H1 (cell line): ENCODE results near the gene PMP22. TPM values are rescaled to one million over a fixed set of nuclear protein-coding genes. Genes with fewer than 3 reads are reported as not detected.

Experiments
- CTCF ChIA-PET: fragments of 300-600 bp; sonication (Branson Sonifier 250); formaldehyde crosslinking; loops from one replicate; lab custom pipeline; 2021; ENCODE audit not compliant: partially characterized antibody; lab: Charles Lee
- POLR2A ChIA-PET: fragments of 300-600 bp; sonication (Branson Sonifier 250); formaldehyde crosslinking; loops from one replicate; lab custom pipeline; 2021; ENCODE audit warnings: inconsistent platforms; ENCODE audit not compliant: partially characterized antibody; lab: Charles Lee
- DNase-seq, 2 experiments: peaks; one replicate each; pipeline versions ENCODE4 v3.0.0 to v3.0.0-alpha.2; 2010 to 2022; ENCODE audit warnings: low spot score in 2 of 2, low read depth in 1 of 2, mixed read lengths in 1 of 2
- FAIRE-seq: peaks from 2 replicates; lab custom pipeline; 2011; peaks lifted over from hg19 to GRCh38; lab: Jason Lieb, UNC
- H2AFZ ChIP-seq: 2 replicates; pipeline ENCODE4 v1.8.1; 2012; ENCODE audit warnings: low read length, inconsistent platforms
- H2AK5ac ChIP-seq: 2 replicates; pipeline ENCODE4 v1.6.1; 2013; ENCODE audit warnings: low read depth, low read length
- H2BK120ac ChIP-seq: replicated peaks from 2 replicates; pipeline ENCODE3; 2013; ENCODE audit warnings: low read depth, low read length, inconsistent platforms
- H2BK12ac ChIP-seq: 2 replicates; pipeline ENCODE4 v1.6.1; 2013; ENCODE audit warnings: low read depth, low read length
- H2BK15ac ChIP-seq: 2 replicates; pipeline ENCODE4 v1.6.1; 2013; ENCODE audit warnings: low read length
- H2BK20ac ChIP-seq: 2 replicates; pipeline ENCODE4 v1.6.1; 2013; ENCODE audit warnings: low read length
- H2BK5ac ChIP-seq: 2 replicates; pipeline ENCODE4 v1.6.1; 2013; ENCODE audit warnings: low read depth, low read length
- H3K14ac ChIP-seq: 2 replicates; pipeline ENCODE4 v1.6.1; 2013; ENCODE audit warnings: inconsistent platforms; ENCODE audit not compliant: insufficient read length
- H3K18ac ChIP-seq: 2 replicates; pipeline ENCODE4 v1.6.1; 2013; ENCODE audit warnings: low read length; ENCODE audit errors: extremely low read depth
- H3K23ac ChIP-seq: 2 replicates; pipeline ENCODE4 v1.6.1; 2013; ENCODE audit warnings: inconsistent platforms; ENCODE audit not compliant: insufficient read length
- H3K23me2 ChIP-seq: 2 replicates; pipeline ENCODE4 v1.6.1; 2013; ENCODE audit warnings: low read depth, low read length
- H3K27ac ChIP-seq: 2 replicates; pipeline ENCODE4 v1.6.1; 2011; ENCODE audit warnings: low read depth, low read length, inconsistent platforms
- H3K27me3 ChIP-seq, 4 experiments: replicated peaks in 1 of 4; 1 replicate in 1 of 4; 2 replicates in 3 of 4; pipeline versions ENCODE4 v1.6.1 to v1.8.1; 2011 to 2013; ENCODE audit warnings: low read length in 3 of 4, mild to moderate bottlenecking in 3 of 4, inconsistent platforms in 2 of 4, mixed read lengths in 2 of 4, moderate library complexity in 1 of 4; ENCODE audit not compliant: control insufficient read depth in 3 of 4, insufficient read depth in 3 of 4; ENCODE audit errors: extremely low read depth in 1 of 4
- H3K36me3 ChIP-seq, 4 experiments: 2 replicates each; pipeline versions ENCODE4 v1.6.1 to v1.8.1; 2011 to 2013; ENCODE audit warnings: mild to moderate bottlenecking in 4 of 4, low read length in 3 of 4, moderate library complexity in 2 of 4, control low read depth in 1 of 4, inconsistent platforms in 1 of 4; ENCODE audit not compliant: insufficient read depth in 4 of 4, control insufficient read depth in 2 of 4
- H3K4ac ChIP-seq: replicated peaks from 2 replicates; pipeline ENCODE3; 2013; ENCODE audit warnings: low read length, low read depth, mixed read lengths, inconsistent platforms; ENCODE audit not compliant: insufficient read length
- H3K4me1 ChIP-seq, 4 experiments: replicated peaks in 1 of 4; 1 replicate in 1 of 4; 2 replicates in 3 of 4; pipeline versions ENCODE4 v1.6.1 to v1.8.1; 2011 to 2013; ENCODE audit warnings: low read length in 3 of 4, inconsistent platforms in 2 of 4, mixed read lengths in 1 of 4; ENCODE audit not compliant: insufficient read depth in 4 of 4, control insufficient read depth in 3 of 4
- H3K4me2 ChIP-seq, 2 experiments: 2 replicates each; pipeline versions ENCODE4 v1.6.1 to v1.8.1; 2011 to 2013; ENCODE audit warnings: low read depth in 2 of 2, low read length in 2 of 2, control low read depth in 1 of 2, inconsistent platforms in 1 of 2, mild to moderate bottlenecking in 1 of 2; ENCODE audit not compliant: insufficient read depth in 1 of 2
- H3K4me3 ChIP-seq, 4 experiments: fragments of 200-600, 300-600 bp in 1 of 4; sonication (generic), shearing (Covaris generic), sonication (Bioruptor Twin) in 1 of 4; 2 replicates each; pipeline versions ENCODE4 v1.5.1 to v1.8.1; 2011 to 2016; ENCODE audit warnings: low read length in 4 of 4, low read depth in 3 of 4, control low read depth in 2 of 4, inconsistent platforms in 2 of 4, mild to moderate bottlenecking in 2 of 4, mixed read lengths in 1 of 4, moderate library complexity in 1 of 4; ENCODE audit not compliant: insufficient read depth in 2 of 4; ENCODE audit errors: extremely low read depth in 1 of 4
- H3K56ac ChIP-seq: replicated peaks from 2 replicates; pipeline ENCODE3; 2013; ENCODE audit warnings: low read depth, mild to moderate bottlenecking, mixed read lengths, low read length, inconsistent platforms; ENCODE audit not compliant: insufficient read length
- H3K79me1 ChIP-seq: 2 replicates; pipeline ENCODE4 v1.6.1; 2013; ENCODE audit warnings: low read depth, low read length, control low read depth
- H3K79me2 ChIP-seq, 2 experiments: 2 replicates each; pipeline versions ENCODE4 v1.6.1 to v1.8.1; 2012 to 2013; ENCODE audit warnings: low read length in 2 of 2, mild to moderate bottlenecking in 2 of 2, inconsistent platforms in 1 of 2; ENCODE audit not compliant: insufficient read depth in 2 of 2, control insufficient read depth in 1 of 2
- H3K9ac ChIP-seq, 4 experiments: replicated peaks in 1 of 4; 1 replicate in 1 of 4; 2 replicates in 3 of 4; pipeline versions ENCODE4 v1.6.1 to v1.8.1; 2011 to 2013; ENCODE audit warnings: low read depth in 3 of 4, low read length in 3 of 4, control low read depth in 2 of 4, mild to moderate bottlenecking in 2 of 4, moderate library complexity in 2 of 4, inconsistent platforms in 1 of 4; ENCODE audit errors: extremely low read depth in 1 of 4
- H3K9me3 ChIP-seq, 2 experiments: 2 replicates each; pipeline versions ENCODE4 v1.6.1 to v1.8.1; 2012 to 2013; ENCODE audit warnings: mild to moderate bottlenecking in 2 of 2, moderate library complexity in 2 of 2, control low read depth in 1 of 2, inconsistent platforms in 1 of 2, low read depth in 1 of 2, low read length in 1 of 2, mixed read lengths in 1 of 2; ENCODE audit not compliant: insufficient read depth in 2 of 2
- H4K20me1 ChIP-seq, 2 experiments: replicated peaks in 1 of 2; 2 replicates each; pipeline versions ENCODE3 to v1.8.1; 2011 to 2013; ENCODE audit warnings: inconsistent platforms in 2 of 2, low read length in 2 of 2, mild to moderate bottlenecking in 1 of 2; ENCODE audit not compliant: insufficient read depth in 2 of 2, control insufficient read depth in 1 of 2
- H4K5ac ChIP-seq: 2 replicates; pipeline ENCODE4 v1.6.1; 2013; ENCODE audit warnings: low read length, low read depth, mixed read lengths, inconsistent platforms; ENCODE audit not compliant: insufficient read length
- H4K8ac ChIP-seq: 2 replicates; pipeline ENCODE4 v1.8.0; 2013; ENCODE audit warnings: mild to moderate bottlenecking, moderate library complexity, low read length, inconsistent platforms; ENCODE audit not compliant: insufficient read depth; ENCODE audit errors: extremely low read depth
- H4K91ac ChIP-seq: replicated peaks from 2 replicates; pipeline ENCODE3; 2013; ENCODE audit warnings: low read length, mixed read lengths, inconsistent platforms; ENCODE audit not compliant: insufficient read length
- BRCA1 ChIP-seq: IDR thresholded peaks from 2 replicates; pipeline ENCODE4 v1.6.1; 2012; ENCODE audit warnings: low read depth, low read length, improper control_type of control experiment
- PHF8 ChIP-seq: fragments of 200-600 bp; sonication (generic); conservative IDR thresholded peaks from 2 replicates; pipeline ENCODE4 v1.7.1; 2012; ENCODE audit warnings: low read depth, mild to moderate bottlenecking, inconsistent platforms, low read length, moderate library complexity
- RBBP5 ChIP-seq: IDR thresholded peaks from 2 replicates; pipeline ENCODE4 v1.7.1; 2012; ENCODE audit warnings: low read depth, mild to moderate bottlenecking, inconsistent platforms, low read length, moderate library complexity, borderline replicate concordance
- RFX5 ChIP-seq: IDR thresholded peaks from 2 replicates; pipeline ENCODE4 v1.6.1; 2011; ENCODE audit warnings: low read depth, low read length, improper control_type of control experiment, borderline replicate concordance
- SP1 ChIP-seq: IDR thresholded peaks from 2 replicates; pipeline ENCODE4 v1.6.1; 2011; ENCODE audit warnings: low read depth, low read length
- WGBS, 2 experiments: shearing (Covaris generic) in 1 of 2; methylation state at CpG; one replicate each; pipeline versions ENCODE4 v1.1.6 to v1.1.7; 2013 to 2015; ENCODE audit warnings: low lambda C conversion rate in 2 of 2, mixed read lengths in 2 of 2, inconsistent platforms in 1 of 2, low coverage in 1 of 2, missing lambda C conversion rate in 1 of 2; ENCODE audit not compliant: insufficient replicate concordance in 2 of 2, insufficient coverage in 1 of 2, insufficient read length in 1 of 2; ENCODE audit errors: extremely low coverage in 1 of 2, missing lambda C conversion rate in 1 of 2; 5-methylcytosine and 5-hydroxymethylcytosine counted together
- polyA plus RNA-seq, 7 experiments: library from polyadenylated mRNA; depleted of rRNA in 3 of 7; stranded (reverse) in 5 of 7; unstranded in 2 of 7; fragments of >200 nt in 5 of 7; fragments of 200-250 nt in 2 of 7; gene quantifications; 1 replicate in 5 of 7; 2 replicates in 1 of 7; 4 replicates in 1 of 7; pipeline versions ENCODE4 v1.2.1 to v1.2.3, GENCODE V29; 2011 to 2013; ENCODE audit warnings: missing spikeins in 2 of 7, mixed read lengths in 2 of 7
- total RNA-seq: library from RNA; stranded (reverse); fragmentation: NEBNext Ultra II Directional; extraction: Animal tissue kit (Norgen Biotek cat#: 25700); gene quantifications from 2 replicates; pipeline ENCODE4 v1.2.1, GENCODE V29; 2021

Gene PMP22
- total and polyA plus RNA-seq, 2 of the 8 experiments (the other 6 are each of a cell fraction or from before 2014, with no cell fraction given): 0.84 to 4.9 TPM

DNA sequence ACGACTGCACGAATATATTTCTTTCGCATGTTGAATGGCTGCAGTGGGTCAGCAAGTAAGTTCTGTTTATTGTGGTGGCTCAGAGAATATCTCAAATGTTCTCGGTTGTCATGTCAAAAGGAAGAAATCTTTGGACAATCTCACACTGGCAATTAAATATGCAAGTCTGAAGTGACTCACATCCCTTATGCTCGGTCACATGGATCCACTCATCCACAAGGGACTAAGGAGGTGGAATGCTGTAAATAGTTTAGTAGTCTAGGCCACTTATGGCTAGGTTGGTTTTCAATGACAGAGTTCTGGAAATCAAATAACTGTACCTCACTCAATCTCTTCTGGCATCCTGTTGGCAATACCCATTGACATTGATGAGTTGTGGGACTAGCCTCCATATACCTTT lies 33.0 kb upstream of the PMP22 start:
- no peak overlapping the region for H2BK20ac ChIP-seq
- no peaks in the 10 kb centered on the region for H4K20me1 ChIP-seq
- no peaks in the 10 kb centered on the region for H3K27me3 ChIP-seq
- ChIA-PET POLR2A (no interaction called here), CTCF (interaction anchor here (1.0 kb wide), 1 partner anchor 37 kb away, joined by 5 read pairs; no protein-coding TSS in a partner anchor)
- no peaks in the 10 kb centered on the region for H3K23me2 ChIP-seq
- H2BK5ac ChIP-seq: no peak overlapping the region
- no peaks in the 10 kb centered on the region; the same call in 1 of the 2 replicates for H3K79me1 ChIP-seq
- no peaks in the 10 kb centered on the region for H3K79me2 ChIP-seq
- no peak overlapping the region for H2BK15ac ChIP-seq
- no peak overlapping the region for H4K91ac ChIP-seq
- H2BK12ac ChIP-seq: no peak overlapping the region
- no peak overlapping the region for H3K4me3 ChIP-seq
- no peak overlapping the region for H4K5ac ChIP-seq
- no peak overlapping the region for H3K27ac ChIP-seq
- H3K18ac ChIP-seq: no peak overlapping the region
- no peak overlapping the region for H3K4me2 ChIP-seq
- no peaks in the 10 kb centered on the region for H3K36me3 ChIP-seq
- no peak for TF ChIP-seq SP1
- no peak for TF ChIP-seq RFX5
- TF ChIP-seq RBBP5: no peak
- no peak for TF ChIP-seq BRCA1
- no peak for TF ChIP-seq PHF8
- no peak overlapping the region for H2AK5ac ChIP-seq
- H3K9ac ChIP-seq: no peak overlapping the region
- DNase-seq (no peak), FAIRE-seq (no peak)
- no peaks in the 10 kb centered on the region for H3K9me3 ChIP-seq
- 95% methylated on average over 5 of the region's 5 CpGs; no CpG with 5 or more reads in 1 of the 2 experiments for WGBS, 2 experiments
- no peak overlapping the region for H2BK120ac ChIP-seq
- H3K56ac ChIP-seq: no peak overlapping the region
- H3K23ac ChIP-seq: no peak overlapping the region
- H2AFZ ChIP-seq: no peak overlapping the region
- no peaks in the 10 kb centered on the region for H3K4me1 ChIP-seq
- no peak overlapping the region for H3K14ac ChIP-seq
- no peak overlapping the region for H3K4ac ChIP-seq
- H4K8ac ChIP-seq: no peak overlapping the region
